NCI-H2196 treated with DMSO at 0.1 percent for 48 hours (cell line): ENCODE results near the gene GHR.
"Not testable (repeated sequence)": the region's sequence is repeated elsewhere in the genome, so short reads cannot be mapped to it uniquely, and the experiment has no call there.

Experiments
- DNase-seq: peaks from one replicate; lab custom pipeline; 2025; ENCODE audit not compliant: unreplicated experiment; lab: John Stamatoyannopoulos, UW

The GHR gene

GRCh38 chr5:42689391-42689790 lies 266.2 kb downstream of the GHR start:
- DNase-seq = no peak

GRCh38 chr5:42691413-42691937 lies 268.2 kb downstream of the GHR start:
- no peak for DNase-seq

GRCh38 chr5:42701351-42702059 lies 278.3 kb downstream of the GHR start:
- no peak for DNase-seq

- DNase-seq = no peak
Observed at GRCh38 chr5:42703238-42703637, 280.0 kb downstream of the GHR start.

- DNase-seq = no peak
Observed at GRCh38 chr5:42715785-42716184, 292.5 kb downstream of the GHR start.

- no peak for DNase-seq
Observed at GRCh38 chr5:42718591-42718990, 295.4 kb downstream of the GHR start.

- no peak for DNase-seq
Observed at GRCh38 chr5:42719034-42719433, 295.8 kb downstream of the GHR start.

- no peak for DNase-seq
Observed at GRCh38 chr5:42720251-42720650, 297.0 kb downstream of the GHR start.

GRCh38 chr5:42721484-42721883 lies 298.2 kb downstream of the GHR start:
- DNase-seq = no peak

- not testable (repeated sequence) for DNase-seq
Observed at GRCh38 chr5:42734531-42735058, 311.4 kb downstream of the GHR start.

GRCh38 chr5:42740920-42741319 lies 317.7 kb downstream of the GHR start:
- DNase-seq = no peak

- no peak for DNase-seq
Observed at GRCh38 chr5:42745426-42745825, 322.2 kb downstream of the GHR start.

GRCh38 chr5:42745856-42746255 lies 322.6 kb downstream of the GHR start:
- no peak for DNase-seq

GRCh38 chr5:42749020-42749419 lies 325.8 kb downstream of the GHR start:
- DNase-seq = no peak

- DNase-seq = no peak
Observed at GRCh38 chr5:42750507-42750906, 327.3 kb downstream of the GHR start.

GRCh38 chr5:42751044-42751443 lies 327.8 kb downstream of the GHR start:
- no peak for DNase-seq

- DNase-seq = no peak
Observed at GRCh38 chr5:42753099-42753498, 329.9 kb downstream of the GHR start.

GRCh38 chr5:42756606-42757601 lies 333.7 kb downstream of the GHR start, which contains the start of gene CCDC152:
CCDC152 (plus strand) TSS chr5:42756818; CDS start chr5:42759122, 2,304 bp downstream.
- no peak for DNase-seq

- DNase-seq = no peak
Observed at GRCh38 chr5:42759456-42759855, 336.2 kb downstream of the GHR start.

GRCh38 chr5:42760426-42760825 lies 337.2 kb downstream of the GHR start:
- DNase-seq = no peak

GRCh38 chr5:42761791-42762190 lies 338.6 kb downstream of the GHR start:
- no peak for DNase-seq
